ENCODE data around the gene SH2D3A.
"Not testable (repeated sequence)": the region's sequence is repeated elsewhere in the genome, so short reads cannot be mapped to it uniquely, and the experiment has no call there.

SH2D3A gene

DNA sequence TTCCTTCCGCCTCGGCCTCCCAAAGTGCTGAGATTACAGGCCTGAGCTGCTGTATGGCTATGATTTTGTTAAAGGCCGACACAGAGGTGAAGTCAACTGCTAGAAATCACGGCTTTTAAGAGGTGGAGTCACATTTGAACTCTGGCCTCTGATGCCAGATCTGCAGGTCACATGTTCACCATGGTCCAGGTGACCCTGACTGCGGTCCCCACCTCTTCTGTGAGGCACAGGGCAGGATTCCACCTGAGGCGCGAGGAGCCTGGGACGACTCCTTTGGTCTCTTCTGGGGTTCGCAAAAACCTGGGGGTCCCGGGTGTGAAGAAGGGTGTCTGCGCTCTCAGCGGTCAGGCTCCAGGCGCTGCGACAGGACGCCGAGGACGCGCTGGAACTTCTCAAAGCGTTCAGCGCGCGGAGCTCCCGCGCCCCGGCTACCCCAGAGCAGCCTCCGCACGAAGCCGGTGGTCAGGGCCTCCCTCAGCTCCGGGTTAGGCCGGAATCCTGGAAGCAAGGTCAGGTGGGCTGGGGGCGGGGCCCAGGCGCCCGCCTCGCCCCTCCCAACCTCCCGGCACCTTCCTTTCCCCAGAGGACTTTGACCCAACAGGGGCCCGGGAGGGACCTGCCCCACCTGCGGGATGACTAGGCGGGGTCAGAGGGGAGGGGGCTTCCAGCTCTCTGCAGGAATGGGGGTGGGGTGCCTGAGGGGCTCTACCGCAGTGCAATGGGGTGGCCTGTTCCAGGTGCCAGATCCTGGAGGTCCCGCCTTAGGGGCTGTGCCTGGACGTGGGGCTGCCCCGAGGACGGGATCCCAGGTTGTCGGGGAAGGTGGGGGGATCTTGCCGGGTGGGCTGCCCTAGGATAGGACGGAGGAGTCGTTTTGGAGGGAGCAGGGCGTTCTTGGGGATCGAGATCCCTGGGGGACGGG is 14.7 kb downstream of the SH2D3A start:
- TF ChIP-seq POLR2A (IDR thresholded peaks at IDR 0.05; ENCODE audit: extremely low read depth, insufficient read length) (no peak), MYC (IDR thresholded peaks at IDR 0.05; ENCODE audit: low read depth, low read length) (no peak)
- TF ChIP-seq, protein P1, sequence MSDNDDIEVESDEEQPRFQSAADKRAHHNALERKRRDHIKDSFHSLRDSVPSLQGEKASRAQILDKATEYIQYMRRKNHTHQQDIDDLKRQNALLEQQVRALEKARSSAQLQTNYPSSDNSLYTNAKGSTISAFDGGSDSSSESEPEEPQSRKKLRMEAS (IDR thresholded peaks at IDR 0.05; ENCODE audit: low read depth, low read length) = no peak
- TF ChIP-seq, protein P2, sequence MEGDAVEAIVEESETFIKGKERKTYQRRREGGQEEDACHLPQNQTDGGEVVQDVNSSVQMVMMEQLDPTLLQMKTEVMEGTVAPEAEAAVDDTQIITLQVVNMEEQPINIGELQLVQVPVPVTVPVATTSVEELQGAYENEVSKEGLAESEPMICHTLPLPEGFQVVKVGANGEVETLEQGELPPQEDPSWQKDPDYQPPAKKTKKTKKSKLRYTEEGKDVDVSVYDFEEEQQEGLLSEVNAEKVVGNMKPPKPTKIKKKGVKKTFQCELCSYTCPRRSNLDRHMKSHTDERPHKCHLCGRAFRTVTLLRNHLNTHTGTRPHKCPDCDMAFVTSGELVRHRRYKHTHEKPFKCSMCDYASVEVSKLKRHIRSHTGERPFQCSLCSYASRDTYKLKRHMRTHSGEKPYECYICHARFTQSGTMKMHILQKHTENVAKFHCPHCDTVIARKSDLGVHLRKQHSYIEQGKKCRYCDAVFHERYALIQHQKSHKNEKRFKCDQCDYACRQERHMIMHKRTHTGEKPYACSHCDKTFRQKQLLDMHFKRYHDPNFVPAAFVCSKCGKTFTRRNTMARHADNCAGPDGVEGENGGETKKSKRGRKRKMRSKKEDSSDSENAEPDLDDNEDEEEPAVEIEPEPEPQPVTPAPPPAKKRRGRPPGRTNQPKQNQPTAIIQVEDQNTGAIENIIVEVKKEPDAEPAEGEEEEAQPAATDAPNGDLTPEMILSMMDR (IDR thresholded peaks at IDR 0.05; ENCODE audit: low read depth, low read length) = no peak
- no peak for DNase-seq (ENCODE audit: low read depth)
- H3K4me3 ChIP-seq (ENCODE audit: low read depth, low read length) = peak overlapping the region; percentile 34

DNA sequence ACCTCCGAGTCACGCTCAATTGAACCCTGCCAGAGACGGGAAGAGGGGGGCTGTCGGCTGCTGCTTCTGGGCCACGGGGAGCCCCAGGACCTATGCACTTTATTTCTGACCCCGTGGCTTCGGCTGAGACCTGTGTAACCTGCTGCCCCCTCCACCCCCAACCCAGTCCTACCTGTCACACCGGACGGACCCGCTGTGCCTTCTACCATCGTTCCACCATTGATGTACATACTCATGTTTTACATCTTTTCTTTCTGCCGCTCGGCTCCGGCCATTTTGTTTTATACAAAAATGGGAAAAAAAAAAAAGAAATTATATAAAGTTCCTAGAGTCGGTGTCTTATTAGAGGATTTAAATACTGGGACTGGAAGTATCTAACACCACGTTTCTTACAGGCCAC is 16.0 kb downstream of the SH2D3A start:
- DNase-seq (ENCODE audit: low read depth) = no peak
- no peak for TF ChIP-seq POLR2A (IDR thresholded peaks at IDR 0.05; ENCODE audit: extremely low read depth, insufficient read length)
- TF ChIP-seq, protein P2 (IDR thresholded peaks at IDR 0.05; ENCODE audit: low read depth, low read length) = no peak
- no peak for TF ChIP-seq MYC (IDR thresholded peaks at IDR 0.05; ENCODE audit: low read depth, low read length)
- TF ChIP-seq, protein P1 (IDR thresholded peaks at IDR 0.05; ENCODE audit: low read depth, low read length) = no peak
- H3K4me3 ChIP-seq (ENCODE audit: low read depth, low read length) = no peak overlapping the region

DNA sequence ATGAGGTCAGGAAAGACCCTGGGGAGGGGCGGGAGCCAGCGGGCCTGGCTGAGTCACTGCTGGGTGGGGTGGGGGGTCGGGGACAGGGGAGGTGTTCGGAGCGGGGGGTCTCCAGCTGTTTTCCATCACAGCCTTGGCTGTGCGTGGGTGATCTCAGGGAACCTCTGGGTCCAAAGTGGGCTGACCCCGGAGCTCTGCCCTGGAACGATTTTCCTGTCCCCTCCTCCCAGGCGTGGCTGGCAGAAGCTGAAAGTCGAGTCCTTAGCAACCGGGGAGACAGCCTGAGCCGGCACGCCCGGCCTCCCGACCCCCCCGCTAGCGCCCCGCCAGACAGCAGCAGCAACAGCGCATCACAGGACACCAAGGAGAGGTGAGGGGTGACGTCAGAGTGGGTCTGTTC is 17.2 kb downstream of the SH2D3A start:
- TF ChIP-seq MYC (IDR thresholded peaks at IDR 0.05; ENCODE audit: low read depth, low read length) (no peak), POLR2A (IDR thresholded peaks at IDR 0.05; ENCODE audit: extremely low read depth, insufficient read length) (no peak)
- no peak for DNase-seq (ENCODE audit: low read depth)
- no peak overlapping the region for H3K4me3 ChIP-seq (ENCODE audit: low read depth, low read length)

DNA sequence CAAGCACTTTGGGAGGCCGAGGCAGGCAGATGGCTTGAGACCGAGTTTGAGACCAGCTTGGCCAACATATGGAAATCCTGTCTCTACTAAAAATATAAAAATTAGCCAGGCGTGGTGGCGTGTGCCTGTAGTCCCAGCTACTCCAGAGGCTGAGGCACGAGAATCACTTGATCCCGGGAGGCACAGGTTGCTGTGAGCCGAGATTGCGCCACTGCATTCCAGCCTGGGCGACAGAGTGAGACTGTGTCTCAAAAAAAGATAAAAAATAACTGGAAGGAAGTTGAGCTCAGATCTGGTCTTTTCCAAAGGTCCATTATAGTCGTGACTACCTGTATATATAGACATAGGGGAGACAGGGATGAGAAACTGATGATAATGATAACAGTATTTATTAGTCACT is 18.7 kb downstream of the SH2D3A start:
- H3K4me3 ChIP-seq (ENCODE audit: low read depth, low read length); DNase-seq (ENCODE audit: low read depth): not testable (repeated sequence)

DNA sequence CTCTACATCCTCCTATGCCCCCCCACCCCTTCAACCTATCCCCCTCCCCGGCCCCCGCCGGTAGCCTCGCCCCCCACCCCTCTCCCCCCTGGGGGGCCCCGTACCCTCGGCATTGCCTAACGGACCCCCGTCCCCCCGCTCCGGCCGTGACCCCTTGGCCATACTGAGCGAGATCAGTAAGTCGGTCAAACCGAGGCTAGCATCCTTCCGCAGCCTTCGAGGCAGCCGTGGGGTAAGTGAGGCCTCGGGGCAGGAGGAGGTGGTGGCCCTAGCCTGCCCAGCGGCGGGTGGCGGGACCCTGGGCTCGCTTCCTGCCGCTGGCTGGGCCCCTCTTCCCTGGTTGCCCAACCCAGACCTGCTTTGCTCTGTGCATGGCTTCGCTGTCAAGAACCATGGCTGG is 21.3 kb downstream of the SH2D3A start:
- H3K4me3 ChIP-seq (ENCODE audit: low read depth, low read length) = no peak overlapping the region
- no peak for DNase-seq (ENCODE audit: low read depth)
- TF ChIP-seq MYC (IDR thresholded peaks at IDR 0.05; ENCODE audit: low read depth, low read length) = no peak
- TF ChIP-seq, protein P2 (IDR thresholded peaks at IDR 0.05; ENCODE audit: low read depth, low read length) = no peak
- TF ChIP-seq POLR2A (IDR thresholded peaks at IDR 0.05; ENCODE audit: extremely low read depth, insufficient read length) = no peak
- TF ChIP-seq, protein P1 (IDR thresholded peaks at IDR 0.05; ENCODE audit: low read depth, low read length) = no peak

DNA sequence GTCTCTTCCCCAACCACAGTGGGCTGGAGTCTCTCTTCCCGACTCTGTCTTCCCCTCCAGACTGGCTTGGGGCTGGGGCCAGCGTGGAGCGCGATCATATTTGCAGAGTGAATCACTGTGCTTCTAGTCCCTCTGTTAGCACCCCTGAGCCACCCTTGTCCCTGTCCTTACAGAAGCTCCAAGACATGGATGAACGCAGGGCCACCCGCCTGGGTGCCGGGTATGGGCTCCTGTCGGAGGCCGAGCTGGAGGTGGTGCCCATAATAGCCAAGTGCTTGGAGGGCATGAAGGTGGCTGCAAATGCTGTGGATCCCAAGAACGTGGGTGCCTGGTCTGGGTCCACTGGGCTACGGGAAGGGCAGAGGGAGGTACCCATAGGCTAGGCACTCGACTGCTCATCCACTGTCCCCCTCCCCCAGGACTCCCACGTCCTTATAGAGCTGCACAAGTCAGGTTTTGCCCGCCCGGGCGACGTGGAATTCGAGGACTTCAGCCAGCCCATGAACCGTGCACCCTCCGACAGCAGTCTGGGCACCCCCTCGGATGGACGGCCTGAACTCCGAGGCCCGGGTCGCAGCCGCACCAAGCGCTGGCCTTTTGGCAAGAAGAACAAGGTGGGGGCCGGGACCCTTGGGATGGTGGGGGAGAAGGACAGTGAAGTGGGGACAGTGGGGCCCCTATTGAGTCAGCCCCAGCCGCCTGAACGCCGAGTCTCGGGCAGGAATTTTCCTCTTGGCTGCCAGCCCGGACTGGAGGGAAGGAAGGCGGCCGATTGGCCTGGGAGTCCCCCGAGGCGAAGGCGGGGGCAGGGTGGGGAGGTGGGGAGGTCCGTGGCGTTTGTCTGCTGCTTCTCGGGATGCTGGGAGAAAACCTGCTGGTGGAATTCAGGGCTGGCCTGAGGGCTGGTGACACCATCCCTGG is 22.6 kb downstream of the SH2D3A start:
- no peak overlapping the region for H3K4me3 ChIP-seq (ENCODE audit: low read depth, low read length)
- TF ChIP-seq MYC (IDR thresholded peaks at IDR 0.05; ENCODE audit: low read depth, low read length) (no peak), POLR2A (IDR thresholded peaks at IDR 0.05; ENCODE audit: extremely low read depth, insufficient read length) (no peak)
- TF ChIP-seq, protein P2 (IDR thresholded peaks at IDR 0.05; ENCODE audit: low read depth, low read length) = no peak
- TF ChIP-seq, protein P1 (IDR thresholded peaks at IDR 0.05; ENCODE audit: low read depth, low read length) = no peak

More for the DNA sequence above, 22.6 kb downstream of the SH2D3A start:
- DNase-seq (ENCODE audit: low read depth) = no peak
